Inferior parietal cortex (tissue), 1 donor: ENCODE data around the gene STEAP4.
"Not testable (repeated sequence)": the region's sequence is repeated elsewhere in the genome, so short reads cannot be mapped to it uniquely, and the experiment has no call there.

Source experiments
- DNase-seq: peaks from one replicate; pipeline ENCODE4 v3.0.0-alpha.2; 2016; ENCODE audit errors: extremely low spot score

Gene STEAP4

GRCh38 chr7:88312061-88312663 is 5.5 kb upstream of the STEAP4 start:
- no peak for DNase-seq

GRCh38 chr7:88311675-88312036 is 5.0 kb upstream of the STEAP4 start:
- no peak for DNase-seq

GRCh38 chr7:88310956-88311674 is 4.4 kb upstream of the STEAP4 start:
- no peak for DNase-seq

GRCh38 chr7:88309819-88310218 is 3.1 kb upstream of the STEAP4 start:
- no peak for DNase-seq

- no peak for DNase-seq
Observed at GRCh38 chr7:88307823-88308222, 1.1 kb upstream of the STEAP4 start.

GRCh38 chr7:88307412-88307811 is 718 bp upstream of the STEAP4 start:
- DNase-seq = no peak

- DNase-seq = no peak
Observed at GRCh38 chr7:88305044-88305443, 1.6 kb downstream of the STEAP4 start.

- no peak for DNase-seq
Observed at GRCh38 chr7:88302486-88302885, 4.2 kb downstream of the STEAP4 start.

GRCh38 chr7:88301924-88302323 is 4.8 kb downstream of the STEAP4 start:
- no peak for DNase-seq

GRCh38 chr7:88300401-88300945 is 6.2 kb downstream of the STEAP4 start:
- no peak for DNase-seq

- no peak for DNase-seq
Observed at GRCh38 chr7:88299126-88299525, 7.6 kb downstream of the STEAP4 start.

GRCh38 chr7:88293866-88294265 is 12.8 kb downstream of the STEAP4 start:
- no peak for DNase-seq

- no peak for DNase-seq
Observed at GRCh38 chr7:88291398-88292173, 15.1 kb downstream of the STEAP4 start.

- DNase-seq = no peak
Observed at GRCh38 chr7:88290491-88290890, 16.2 kb downstream of the STEAP4 start.

GRCh38 chr7:88289564-88290025 is 17.1 kb downstream of the STEAP4 start:
- no peak for DNase-seq

GRCh38 chr7:88281749-88282148 is 24.9 kb downstream of the STEAP4 start:
- DNase-seq = no peak

- DNase-seq = no peak
Observed at GRCh38 chr7:88280801-88281200, 25.9 kb downstream of the STEAP4 start.

- no peak for DNase-seq
Observed at GRCh38 chr7:88279323-88279722, 27.4 kb downstream of the STEAP4 start.

- DNase-seq = no peak
Observed at GRCh38 chr7:88278881-88279280, 27.8 kb downstream of the STEAP4 start.

- DNase-seq = no peak
Observed at GRCh38 chr7:88276605-88277153, 30.0 kb downstream of the STEAP4 start.

GRCh38 chr7:88274856-88275255 is 31.8 kb downstream of the STEAP4 start:
- not testable (repeated sequence) for DNase-seq

GRCh38 chr7:88269586-88269985 is 37.1 kb downstream of the STEAP4 start:
- DNase-seq = no peak
